GM12892 (cell line): ENCODE results near the gene BIRC2. TPM values are rescaled to one million over a fixed set of nuclear protein-coding genes. Genes with fewer than 3 reads are reported as not detected.
"Not testable (repeated sequence)": the region's sequence is repeated elsewhere in the genome, so short reads cannot be mapped to it uniquely, and the experiment has no call there.

ENCODE experiments used
- DNase-seq: peaks from one replicate; pipeline ENCODE4 v3.0.0; 2011; ENCODE audit not compliant: insufficient read length
- FAIRE-seq: peaks from 2 replicates; lab custom pipeline; 2011; peaks lifted over from hg19 to GRCh38; lab: Jason Lieb, UNC
- POLR2A ChIP-seq: IDR thresholded peaks from 2 replicates; pipeline ENCODE4 v1.6.1; 2011; ENCODE audit warnings: low read depth, low read length, control low read depth
- POLR2AphosphoS5 ChIP-seq: IDR thresholded peaks from 2 replicates; pipeline ENCODE4 v1.6.1; 2011; ENCODE audit warnings: low read depth, low read length, control low read depth
- TAF1 ChIP-seq: IDR thresholded peaks from 2 replicates; pipeline ENCODE4 v1.6.1; 2011; ENCODE audit warnings: low read depth, mild to moderate bottlenecking, control low read depth, low read length, borderline replicate concordance
- polyA plus RNA-seq: library from polyadenylated mRNA; unstranded; fragments of >200 nt; gene quantifications from one replicate; pipeline ENCODE4 v1.2.1, GENCODE V29; 2012; ENCODE audit warnings: missing spikeins, inconsistent platforms; ENCODE audit not compliant: missing spikeins

Gene BIRC2
- 37.2 TPM for polyA plus RNA-seq

GRCh38 chr11:102346748-102347461 lies at the start of gene BIRC2:
BIRC2 (plus strand) TSS chr11:102347214; CDS start chr11:102349855, 2,641 bp downstream.
- TF ChIP-seq POLR2AphosphoS5 (peak; percentile 86), POLR2A (peak; percentile 80), TAF1 (no peak; the same call in 1 of the 2 replicates)
- FAIRE-seq, result peak; percentile 99
- peak; percentile 58 for DNase-seq

- not testable (repeated sequence) for DNase-seq, FAIRE-seq
Observed at GRCh38 chr11:102300837-102301236, 46.2 kb upstream of the BIRC2 start.

- TF ChIP-seq TAF1 (no peak), POLR2A (no peak), POLR2AphosphoS5 (no peak)
- FAIRE-seq (no peak), DNase-seq (no peak)
Observed at GRCh38 chr11:102302241-102302640, 44.8 kb upstream of the BIRC2 start.

- no peak for TF ChIP-seq POLR2A
- no peak for TF ChIP-seq POLR2AphosphoS5
- TF ChIP-seq TAF1, result no peak
- no peak for FAIRE-seq
- no peak for DNase-seq
Observed at GRCh38 chr11:102304686-102305085, 42.3 kb upstream of the BIRC2 start.

GRCh38 chr11:102305352-102306047 lies 41.5 kb upstream of the BIRC2 start:
- no peak for TF ChIP-seq TAF1
- DNase-seq (no peak), FAIRE-seq (no peak)

- peak; percentile 85 for FAIRE-seq
Observed at GRCh38 chr11:102306048-102306597, 40.9 kb upstream of the BIRC2 start.

GRCh38 chr11:102306817-102307726 lies 39.9 kb upstream of the BIRC2 start:
- no peak for DNase-seq
- no peak for TF ChIP-seq POLR2A
- TF ChIP-seq POLR2AphosphoS5, result no peak
- no peak for TF ChIP-seq TAF1
- FAIRE-seq, result peak; percentile 90

More at GRCh38 chr11:102306048-102306597, 40.9 kb upstream of the BIRC2 start:
- no peak for DNase-seq
- TF ChIP-seq POLR2AphosphoS5 (no peak), POLR2A (no peak), TAF1 (no peak)

- FAIRE-seq (no peak), DNase-seq (no peak)
- no peak for TF ChIP-seq TAF1
- no peak for TF ChIP-seq POLR2A
- TF ChIP-seq POLR2AphosphoS5, result no peak
Observed at GRCh38 chr11:102307727-102308038, 39.3 kb upstream of the BIRC2 start.

GRCh38 chr11:102309621-102310541 lies 37.1 kb upstream of the BIRC2 start:
- FAIRE-seq (no peak), DNase-seq (no peak)
- no peak for TF ChIP-seq POLR2AphosphoS5
- TF ChIP-seq POLR2A, result no peak
- TF ChIP-seq TAF1, result no peak

GRCh38 chr11:102312667-102313066 lies 34.3 kb upstream of the BIRC2 start:
- FAIRE-seq (no peak), DNase-seq (no peak)

More at GRCh38 chr11:102312667-102313066, 34.3 kb upstream of the BIRC2 start:
- TF ChIP-seq TAF1, result no peak
